WI38 (cell line): ENCODE measurements around the gene RNF183.

Source experiments
- H3K4me3 ChIP-seq: 2 replicates; pipeline ENCODE4 v1.5.1; 2011; ENCODE audit warnings: low read depth, mild to moderate bottlenecking, control low read depth, low read length
- CTCF ChIP-seq: IDR thresholded peaks from 2 replicates; pipeline ENCODE4 v1.5.1; 2012; ENCODE audit warnings: low read depth, mild to moderate bottlenecking, control low read depth, low read length

The RNF183 gene

GRCh38 chr9:113293285-113293878 lies 9.8 kb downstream of the RNF183 start:
- H3K4me3 ChIP-seq, result no peak overlapping the region
- no peak for TF ChIP-seq CTCF

DNA sequence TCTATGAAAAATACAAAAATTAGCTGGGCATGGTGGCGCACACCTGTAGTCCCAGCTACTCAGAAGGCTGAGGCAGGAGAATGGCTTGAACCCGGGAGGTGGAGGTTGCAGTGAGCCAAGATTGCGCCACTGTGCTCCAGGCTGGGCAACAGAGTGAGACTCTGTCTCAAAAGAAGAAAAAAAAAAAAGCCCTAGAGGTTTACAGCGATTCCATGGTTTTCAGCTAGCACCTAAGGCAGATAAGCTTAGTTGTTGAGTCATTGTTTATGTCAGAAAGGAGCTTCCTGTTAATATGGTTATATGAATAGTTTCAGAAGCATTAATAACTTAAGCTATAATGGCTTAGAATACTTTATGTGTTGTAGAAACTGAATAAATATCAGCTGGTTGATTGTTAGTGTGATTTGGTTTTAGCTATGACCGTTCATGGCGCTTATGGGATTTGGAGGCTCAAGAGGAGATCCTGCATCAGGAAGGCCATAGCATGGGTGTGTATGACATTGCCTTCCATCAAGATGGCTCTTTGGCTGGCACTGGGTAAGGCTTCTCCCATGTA lies 13.0 kb downstream of the RNF183 start:
- no peak overlapping the region for H3K4me3 ChIP-seq

DNA sequence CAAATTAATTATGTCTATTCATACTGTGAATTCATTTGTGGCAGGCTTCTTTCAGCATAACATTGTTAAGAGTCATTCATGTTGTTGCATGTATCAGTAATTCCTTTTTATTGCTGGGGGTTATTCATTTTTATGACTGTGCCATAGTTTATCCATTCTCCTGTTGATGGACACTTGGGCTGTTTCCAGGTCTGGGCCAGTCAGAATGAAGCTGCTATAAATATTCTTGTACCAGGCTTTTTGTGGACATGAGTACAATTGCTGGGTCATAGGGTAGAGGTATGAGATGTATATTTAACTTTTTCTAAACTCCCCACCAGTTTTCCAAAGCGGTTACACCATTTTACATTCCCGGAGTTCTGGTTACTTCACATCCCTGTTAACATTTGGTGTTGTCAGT lies 14.1 kb downstream of the RNF183 start:
- no peak for TF ChIP-seq CTCF
- H3K4me3 ChIP-seq, result no peak overlapping the region

More for the DNA sequence above, 13.0 kb downstream of the RNF183 start:
- TF ChIP-seq CTCF, result no peak

GRCh38 chr9:113281356-113281755 lies 21.8 kb downstream of the RNF183 start:
- H3K4me3 ChIP-seq, result no peak overlapping the region
- no peak for TF ChIP-seq CTCF

GRCh38 chr9:113278840-113279239 lies 24.3 kb downstream of the RNF183 start:
- no peak for TF ChIP-seq CTCF
- no peak overlapping the region for H3K4me3 ChIP-seq

DNA sequence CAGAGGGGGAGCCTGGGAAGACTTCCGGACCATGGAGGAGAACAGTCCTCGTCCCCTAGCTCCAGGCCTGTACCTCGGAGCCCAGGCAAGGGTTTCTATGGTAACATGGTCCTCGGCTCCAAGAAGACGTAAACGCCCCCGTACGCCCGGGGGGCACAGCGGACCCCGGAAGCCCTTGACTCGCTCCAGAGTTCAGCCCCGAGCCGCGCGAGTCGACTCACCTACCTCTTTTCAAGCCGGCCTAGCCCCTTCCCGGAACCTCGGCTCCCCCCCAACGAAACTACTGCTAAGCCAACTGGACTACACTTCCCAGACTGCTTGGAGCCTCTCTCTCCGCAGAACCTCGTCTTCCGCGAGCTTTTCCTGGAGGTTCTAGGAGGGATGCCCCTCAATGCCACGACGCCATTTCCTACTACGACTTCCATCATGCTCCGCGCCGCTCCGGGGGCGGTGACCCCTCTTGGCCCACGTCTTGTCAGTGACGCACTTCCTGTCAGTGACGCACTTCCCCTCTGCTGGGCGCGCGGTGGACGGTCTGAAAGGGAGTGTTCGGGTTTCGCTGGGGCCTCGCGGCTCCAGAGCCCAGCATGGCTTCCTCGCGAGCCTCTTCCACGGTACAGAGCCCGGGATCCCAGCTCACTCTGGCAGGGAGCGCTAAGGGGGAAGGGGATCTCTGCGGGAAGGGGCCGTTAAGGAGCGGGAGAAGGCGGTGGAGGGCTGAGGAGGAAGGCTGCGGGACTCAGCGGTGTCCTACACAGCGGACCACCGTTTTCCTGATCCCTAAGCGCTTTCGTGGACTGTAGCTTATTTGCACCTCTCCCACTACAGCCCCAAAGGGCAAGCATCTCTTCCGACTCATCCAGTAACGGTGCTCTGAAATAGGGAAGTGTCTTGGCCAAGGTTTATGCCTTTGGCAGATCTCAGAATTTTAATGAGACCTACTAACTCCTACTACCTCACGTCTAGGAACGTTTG lies 27.7 kb downstream of the RNF183 start, which contains the start of the genes CDC26 and PRPF4:
Gene CDC26 (minus strand): TSS at position 416 of the 975 bp plus-strand sequence. CDS start 3,065 bp downstream, outside the sequence.
Gene PRPF4 (plus strand): TSS at position 502 of the 975 bp plus-strand sequence. CDS start 86 bp downstream, at position 588.
- no peak for TF ChIP-seq CTCF
- peak within 1 kb of the TSS; percentile 80 for H3K4me3 ChIP-seq
